Retinal pigment epithelial cell (primary cell): ENCODE results near the gene NOTUM.

Experiments used
- DNase-seq: peaks from one replicate; pipeline ENCODE4 v3.0.0-alpha.2; 2010; ENCODE audit warnings: low read depth
- H3K4me3 ChIP-seq: 2 replicates; pipeline ENCODE4 v1.5.1; 2011; ENCODE audit warnings: mild to moderate bottlenecking, low read length, control low read depth, moderate library complexity
- CTCF ChIP-seq: conservative IDR thresholded peaks from 2 replicates; pipeline ENCODE4 v1.5.1; 2011; ENCODE audit warnings: low read depth, low read length, control low read depth, inconsistent platforms

The NOTUM gene

GRCh38 chr17:81952792-81953228 lies 8.2 kb downstream of the NOTUM start:
- no peak for DNase-seq
- H3K4me3 ChIP-seq, result no peak overlapping the region
- no peak for TF ChIP-seq CTCF

DNA sequence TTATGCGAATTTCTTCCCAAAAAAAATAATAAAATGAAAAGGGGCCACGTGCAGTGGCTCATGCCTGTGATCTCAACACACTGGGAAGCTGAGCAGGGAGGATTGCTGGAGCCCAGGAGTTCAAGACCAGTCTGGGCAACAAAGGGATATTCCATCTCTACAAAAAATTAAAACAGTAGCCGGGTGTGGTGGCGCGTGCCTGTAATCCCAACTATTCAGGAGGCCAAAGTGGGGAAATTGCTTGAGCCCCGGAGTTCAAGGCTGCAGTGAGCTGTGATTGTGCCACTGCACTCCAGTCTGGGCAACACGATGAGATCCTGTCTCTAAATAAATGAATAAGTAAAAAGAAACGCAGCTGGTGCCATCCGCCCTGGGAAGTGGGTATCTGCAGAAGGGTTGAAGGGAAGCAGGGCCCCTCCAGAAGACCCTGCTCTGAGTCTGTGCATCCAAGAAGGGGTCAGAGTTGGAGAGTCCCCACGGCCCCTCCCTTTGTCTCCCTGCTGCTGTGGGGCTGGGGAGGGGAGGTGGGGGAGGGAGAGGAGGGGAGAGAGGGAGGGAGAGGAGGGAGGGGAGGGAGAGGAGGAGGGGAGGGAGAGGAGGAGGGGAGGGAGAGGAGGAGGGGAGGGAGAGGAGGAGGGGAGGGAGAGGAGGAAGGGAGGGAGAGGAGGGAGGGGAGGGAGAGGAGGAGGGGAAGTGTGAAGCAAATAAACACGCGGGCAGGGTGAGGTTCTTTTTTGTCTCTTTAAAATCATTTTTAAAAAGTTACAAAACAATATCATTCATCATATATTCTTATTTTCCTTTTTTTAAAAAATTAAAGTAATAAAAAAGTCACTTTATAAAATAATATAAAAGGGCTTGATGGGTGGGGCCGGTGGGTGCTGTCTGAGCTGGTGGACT lies 9.0 kb downstream of the NOTUM start:
- no peak overlapping the region for H3K4me3 ChIP-seq
- DNase-seq, result no peak
- no peak for TF ChIP-seq CTCF

DNA sequence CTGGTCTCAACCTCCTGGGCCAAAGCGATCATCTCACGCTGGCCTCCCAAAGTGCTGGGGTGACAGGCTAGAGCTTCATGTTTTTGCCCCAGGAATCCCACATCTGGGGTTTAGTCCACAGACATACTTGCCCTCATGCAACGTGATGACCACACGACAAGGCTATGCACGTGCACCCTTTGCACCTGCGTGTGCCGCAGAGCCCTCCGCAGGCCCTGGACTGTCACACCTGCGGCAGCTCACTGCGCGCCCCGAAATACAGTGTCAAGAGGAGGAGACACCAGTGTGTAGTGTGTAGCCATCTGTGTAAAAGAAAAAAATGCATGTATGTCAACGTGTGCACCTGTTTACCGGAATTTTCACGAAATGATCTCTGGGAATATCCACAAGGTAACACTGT lies 10.5 kb downstream of the NOTUM start:
- no peak for DNase-seq
- no peak overlapping the region for H3K4me3 ChIP-seq
- no peak for TF ChIP-seq CTCF

DNA sequence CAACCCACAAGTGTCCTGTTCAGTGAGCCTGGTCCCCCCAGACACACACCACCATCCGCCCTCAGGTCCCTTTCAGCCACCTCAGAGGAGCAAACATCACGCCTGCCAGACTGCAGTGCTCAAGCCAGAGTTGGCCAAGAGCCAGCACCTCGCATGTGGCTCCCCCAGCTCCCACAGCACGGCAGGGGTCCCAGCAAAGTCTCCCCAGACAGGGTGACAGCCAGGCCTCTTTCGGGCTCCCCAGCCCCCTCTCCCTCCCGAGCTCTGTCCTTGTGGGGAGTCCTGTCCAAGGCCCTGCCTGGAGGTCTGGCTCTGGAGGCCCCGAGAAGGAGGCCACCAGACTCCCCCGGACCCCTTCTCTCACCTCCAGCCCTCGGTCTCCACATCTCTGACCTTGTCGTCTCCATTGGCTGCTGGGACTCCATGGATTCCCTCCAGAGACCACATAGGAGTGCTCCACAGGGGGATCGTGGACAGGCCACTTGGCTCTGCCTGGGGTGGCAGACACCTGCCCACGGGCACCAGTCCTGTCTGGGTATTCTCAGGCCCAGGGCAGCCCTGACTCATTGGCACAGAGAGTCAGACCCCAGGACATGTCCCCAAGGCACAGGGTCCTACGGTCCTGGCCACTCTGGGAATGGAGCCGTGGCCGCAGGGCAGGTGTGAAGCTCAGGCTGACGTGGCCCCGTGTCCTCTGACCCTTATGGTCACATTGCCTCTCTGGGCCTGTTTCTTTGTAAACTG lies 12.2 kb downstream of the NOTUM start:
- no peak for DNase-seq
- no peak for TF ChIP-seq CTCF

DNA sequence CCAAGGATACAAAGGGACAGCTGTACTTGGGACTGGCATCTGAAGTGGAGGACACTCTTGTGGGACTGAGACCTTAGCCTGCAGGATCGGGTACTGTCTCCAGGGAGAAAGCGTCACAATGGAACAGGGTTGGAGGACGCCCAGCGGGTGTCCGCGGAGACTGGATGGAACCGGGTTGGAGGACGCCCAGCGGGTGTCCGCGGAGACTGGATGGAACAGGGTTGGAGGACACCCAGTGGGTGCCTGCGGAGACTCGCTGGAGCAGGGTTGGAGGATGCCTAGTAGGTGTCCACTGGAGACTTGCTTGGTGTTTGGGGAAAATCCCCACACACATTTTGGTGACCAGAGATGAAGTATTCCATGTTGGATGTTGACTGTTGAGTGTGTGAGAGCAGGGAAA lies 13.8 kb downstream of the NOTUM start, which contains the start of gene MYADML2:
MYADML2 (minus strand) TSS at position 45 of the 400 bp plus-strand sequence. CDS start 5,492 bp downstream, outside the sequence.
- TF ChIP-seq CTCF, result no peak
- no peak for DNase-seq
- H3K4me3 ChIP-seq, result no peak within 1 kb of the TSS

More for the DNA sequence above, 12.2 kb downstream of the NOTUM start:
- H3K4me3 ChIP-seq, result no peak overlapping the region

GRCh38 chr17:81944858-81945257 lies 16.1 kb downstream of the NOTUM start:
- DNase-seq, result no peak
- H3K4me3 ChIP-seq, result no peak overlapping the region
- TF ChIP-seq CTCF, result no peak
